Measurements from ENCODE around the gene SETBP1.

The SETBP1 gene

DNA sequence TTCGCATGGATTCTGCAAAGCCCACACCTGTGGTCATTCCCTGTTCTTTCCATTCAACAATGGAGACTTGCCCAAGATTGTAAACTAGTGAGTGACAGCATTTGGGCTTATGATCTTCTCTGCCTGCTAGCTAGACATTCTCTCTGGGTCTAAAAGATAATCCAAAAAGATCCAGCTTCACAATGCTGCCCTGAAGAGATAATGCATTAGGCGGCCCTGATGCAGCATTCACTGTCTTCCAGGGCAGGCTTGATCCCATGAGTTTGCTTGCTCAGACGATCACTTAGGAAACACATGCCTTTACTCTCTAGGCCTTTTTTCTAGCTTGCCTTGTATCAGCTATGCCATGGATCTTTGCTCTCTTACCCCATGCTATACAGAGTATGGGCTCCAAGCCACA is 196.1 kb downstream of the SETBP1 start:
- H3K4me1 ChIP-seq (ENCODE audit: control insufficient read depth, insufficient read depth, low read length), result no peaks in the 10 kb centered on the region
- no peaks in the 10 kb centered on the region for H3K36me3 ChIP-seq (ENCODE audit: insufficient read depth, low read length)
- H3K4me3 ChIP-seq (ENCODE audit: low read length), result no peak overlapping the region
- H3K9ac ChIP-seq (ENCODE audit: low read depth, low read length), result no peak overlapping the region
- H3K4me2 ChIP-seq (ENCODE audit: low read length), result no peak overlapping the region
- H3K9me3 ChIP-seq (replicated peaks; ENCODE audit: low read length), result no peaks in the 10 kb centered on the region
- no peaks in the 10 kb centered on the region for H3K27me3 ChIP-seq (ENCODE audit: control insufficient read depth, insufficient read depth, low read length)

DNA sequence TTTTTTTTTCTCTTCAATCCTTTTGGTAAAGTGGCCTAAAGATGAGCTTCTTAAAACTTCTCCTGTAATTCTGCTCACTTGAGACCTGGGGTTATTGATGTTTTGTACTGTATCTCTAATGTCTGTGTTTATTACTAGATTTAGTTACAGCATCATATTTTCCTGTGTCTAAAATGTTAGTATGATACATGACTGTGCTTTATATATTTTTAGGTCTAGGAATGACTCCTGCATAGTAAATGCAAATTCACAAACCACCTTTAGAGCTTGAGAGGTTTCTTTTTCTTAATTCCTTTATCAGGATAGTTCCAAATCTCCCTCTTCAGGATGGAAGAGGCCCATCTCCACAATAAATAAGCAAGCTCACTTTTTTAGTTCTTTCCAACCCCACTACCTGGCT is 197.6 kb downstream of the SETBP1 start:
- no peaks in the 10 kb centered on the region for H3K9me3 ChIP-seq (replicated peaks; ENCODE audit: low read length)
- no peaks in the 10 kb centered on the region for H3K27me3 ChIP-seq (ENCODE audit: control insufficient read depth, insufficient read depth, low read length)
- H3K4me1 ChIP-seq (ENCODE audit: control insufficient read depth, insufficient read depth, low read length), result no peaks in the 10 kb centered on the region
- H3K4me3 ChIP-seq (ENCODE audit: low read length), result no peak overlapping the region
- no peak overlapping the region for H3K4me2 ChIP-seq (ENCODE audit: low read length)
- no peaks in the 10 kb centered on the region for H3K36me3 ChIP-seq (ENCODE audit: insufficient read depth, low read length)
- no peak overlapping the region for H3K9ac ChIP-seq (ENCODE audit: low read depth, low read length)

DNA sequence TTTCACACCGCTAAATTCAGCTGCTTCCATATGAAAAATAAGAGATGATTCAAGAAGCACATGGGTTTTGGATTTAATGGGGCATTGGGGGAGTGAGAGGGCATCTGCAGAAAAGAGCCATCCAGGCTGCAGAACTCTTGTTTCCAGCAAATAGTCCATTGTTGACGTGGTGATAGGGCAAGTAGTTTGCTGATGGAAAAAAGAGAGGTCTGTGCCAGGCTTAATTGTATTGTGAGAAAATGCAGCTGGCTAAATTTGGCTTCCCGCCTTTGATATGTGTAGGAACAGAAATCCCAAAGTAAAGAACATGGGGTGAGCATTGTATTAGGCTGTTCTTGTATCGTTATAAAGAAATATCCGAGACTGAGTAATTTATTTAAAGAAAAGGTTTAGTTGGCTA is 199.5 kb downstream of the SETBP1 start:
- no peak overlapping the region for H3K4me3 ChIP-seq (ENCODE audit: low read length)
- no peak overlapping the region for H3K9ac ChIP-seq (ENCODE audit: low read depth, low read length)
- H3K4me2 ChIP-seq (ENCODE audit: low read length), result no peak overlapping the region
- no peaks in the 10 kb centered on the region for H3K9me3 ChIP-seq (replicated peaks; ENCODE audit: low read length)
- no peaks in the 10 kb centered on the region for H3K36me3 ChIP-seq (ENCODE audit: insufficient read depth, low read length)
- no peaks in the 10 kb centered on the region for H3K4me1 ChIP-seq (ENCODE audit: control insufficient read depth, insufficient read depth, low read length)
- no peaks in the 10 kb centered on the region for H3K27me3 ChIP-seq (ENCODE audit: control insufficient read depth, insufficient read depth, low read length)

DNA sequence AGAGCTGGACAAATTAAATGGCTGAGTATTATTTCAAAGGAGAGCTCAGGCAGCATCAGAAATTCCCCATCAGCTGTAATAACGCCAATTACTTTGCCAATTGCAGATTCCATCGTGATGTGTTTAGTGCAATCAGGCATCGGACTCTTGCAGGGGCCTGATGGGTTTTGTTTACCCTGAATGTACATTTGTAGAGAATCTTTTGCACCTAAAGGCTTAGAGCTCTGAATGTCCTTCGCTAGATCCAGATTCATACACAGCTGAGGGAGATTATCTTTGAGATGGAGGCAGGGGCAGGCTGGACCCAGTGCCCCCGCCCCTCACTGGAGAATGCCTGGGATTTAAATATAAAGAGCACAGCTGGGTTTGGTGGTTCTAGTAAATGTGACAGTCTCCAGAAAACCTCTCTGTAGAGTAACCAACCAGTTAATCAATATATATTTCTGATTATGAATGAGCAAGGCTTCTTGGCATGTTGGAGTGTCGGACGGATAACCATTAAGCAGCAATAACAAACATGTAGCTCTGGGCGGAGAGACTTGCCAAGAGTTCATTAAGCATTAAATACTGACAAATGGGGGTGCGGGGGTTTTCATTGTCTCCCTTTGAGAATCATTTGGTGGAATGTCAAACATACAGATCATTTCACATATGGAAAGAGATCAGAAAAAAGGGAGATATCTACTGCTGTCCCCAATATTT is 200.9 kb downstream of the SETBP1 start:
- Histone ChIP-seq H3K4me1 (ENCODE audit: control insufficient read depth, insufficient read depth, low read length) (no peaks in the 10 kb centered on the region), H3K4me2 (ENCODE audit: low read length) (no peak overlapping the region), H3K4me3 (ENCODE audit: low read length) (no peak overlapping the region), H3K27me3 (ENCODE audit: control insufficient read depth, insufficient read depth, low read length) (no peaks in the 10 kb centered on the region), H3K36me3 (ENCODE audit: insufficient read depth, low read length) (no peaks in the 10 kb centered on the region), H3K9me3 (replicated peaks; ENCODE audit: low read length) (no peaks in the 10 kb centered on the region), H3K9ac (ENCODE audit: low read depth, low read length) (no peak overlapping the region)

DNA sequence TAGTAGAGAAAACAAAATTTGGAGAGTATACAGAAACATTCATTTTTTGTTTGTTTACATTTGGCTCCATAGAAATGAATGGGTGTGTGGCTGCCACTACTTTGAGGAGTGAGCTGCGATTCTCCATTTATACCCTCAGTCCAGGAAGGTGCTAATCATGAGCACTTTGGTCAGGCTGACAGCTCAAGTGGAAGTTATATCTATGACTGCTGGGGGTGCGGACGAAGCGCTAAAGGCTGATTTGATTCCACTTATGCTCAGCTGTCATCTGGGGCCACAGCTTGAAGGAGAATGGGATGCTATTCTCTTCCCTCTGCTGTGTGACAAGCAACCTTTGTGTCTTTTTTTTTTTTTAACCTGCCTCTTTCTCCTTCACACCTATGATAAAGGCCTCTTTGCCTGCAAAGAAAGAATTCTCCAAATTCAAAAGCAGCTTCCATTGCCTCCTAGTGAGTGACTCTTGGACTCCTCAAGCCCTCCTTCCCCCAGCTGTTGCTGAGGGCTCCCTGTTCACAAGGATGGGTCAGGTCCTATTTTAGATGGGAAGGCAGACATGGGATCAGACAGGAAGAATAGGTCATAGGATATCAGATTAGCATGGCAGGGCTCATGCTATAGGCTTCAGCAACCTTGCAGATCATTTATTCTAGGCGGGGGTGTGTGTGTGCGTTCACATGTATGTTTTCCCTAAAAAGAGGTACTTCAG is 201.6 kb downstream of the SETBP1 start:
- Histone ChIP-seq H3K4me2 (ENCODE audit: low read length) (no peak overlapping the region), H3K36me3 (ENCODE audit: insufficient read depth, low read length) (no peaks in the 10 kb centered on the region), H3K4me3 (ENCODE audit: low read length) (no peak overlapping the region), H3K9ac (ENCODE audit: low read depth, low read length) (no peak overlapping the region), H3K27me3 (ENCODE audit: control insufficient read depth, insufficient read depth, low read length) (no peaks in the 10 kb centered on the region), H3K9me3 (replicated peaks; ENCODE audit: low read length) (no peaks in the 10 kb centered on the region), H3K4me1 (ENCODE audit: control insufficient read depth, insufficient read depth, low read length) (no peaks in the 10 kb centered on the region)

DNA sequence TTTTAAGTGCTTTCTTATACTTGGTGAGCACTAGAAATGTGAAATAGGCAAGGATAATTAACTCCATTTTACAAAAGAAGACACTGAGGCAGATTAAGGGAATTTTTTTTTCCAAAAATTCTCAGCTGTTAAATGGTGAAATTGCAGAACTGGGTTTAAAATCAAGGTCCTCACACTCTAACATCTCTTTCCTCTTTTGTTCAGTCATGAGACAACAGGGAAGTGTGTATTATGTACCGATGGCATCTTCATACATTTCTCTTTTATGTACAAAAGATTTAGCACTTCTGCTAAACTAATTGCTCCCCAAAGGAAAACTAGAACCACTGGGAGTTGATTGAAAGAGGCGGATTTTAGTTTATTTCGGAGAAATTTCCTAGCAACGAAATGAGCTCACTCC is 203.0 kb downstream of the SETBP1 start:
- Histone ChIP-seq H3K4me1 (ENCODE audit: control insufficient read depth, insufficient read depth, low read length) (no peaks in the 10 kb centered on the region), H3K27me3 (ENCODE audit: control insufficient read depth, insufficient read depth, low read length) (no peaks in the 10 kb centered on the region), H3K4me2 (ENCODE audit: low read length) (no peak overlapping the region), H3K36me3 (ENCODE audit: insufficient read depth, low read length) (no peaks in the 10 kb centered on the region), H3K9me3 (replicated peaks; ENCODE audit: low read length) (no peaks in the 10 kb centered on the region), H3K4me3 (ENCODE audit: low read length) (no peak overlapping the region), H3K9ac (ENCODE audit: low read depth, low read length) (no peak overlapping the region)

DNA sequence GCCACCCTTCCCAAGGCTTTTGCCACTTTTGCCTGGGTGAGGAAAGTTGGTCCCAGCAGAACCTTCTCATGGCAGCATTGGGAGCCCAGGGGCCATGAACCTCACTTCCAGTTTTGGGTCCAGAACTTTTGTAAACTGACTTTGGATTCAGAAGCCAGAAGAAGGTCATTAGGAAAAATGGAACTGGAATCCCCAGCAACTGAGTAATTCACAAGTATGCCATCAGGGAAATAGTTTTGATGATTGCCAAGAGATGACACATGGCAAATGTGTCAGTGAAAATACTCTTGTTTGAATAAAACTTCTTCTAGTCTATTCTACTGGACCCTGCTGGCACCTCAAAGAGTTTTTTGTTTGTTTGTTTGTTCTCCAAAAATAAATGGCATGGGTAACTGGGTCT is 203.7 kb downstream of the SETBP1 start:
- Histone ChIP-seq H3K27me3 (ENCODE audit: control insufficient read depth, insufficient read depth, low read length) (no peaks in the 10 kb centered on the region), H3K9me3 (replicated peaks; ENCODE audit: low read length) (no peaks in the 10 kb centered on the region), H3K4me3 (ENCODE audit: low read length) (no peak overlapping the region), H3K4me2 (ENCODE audit: low read length) (no peak overlapping the region), H3K36me3 (ENCODE audit: insufficient read depth, low read length) (no peaks in the 10 kb centered on the region), H3K9ac (ENCODE audit: low read depth, low read length) (no peak overlapping the region), H3K4me1 (ENCODE audit: control insufficient read depth, insufficient read depth, low read length) (no peaks in the 10 kb centered on the region)

DNA sequence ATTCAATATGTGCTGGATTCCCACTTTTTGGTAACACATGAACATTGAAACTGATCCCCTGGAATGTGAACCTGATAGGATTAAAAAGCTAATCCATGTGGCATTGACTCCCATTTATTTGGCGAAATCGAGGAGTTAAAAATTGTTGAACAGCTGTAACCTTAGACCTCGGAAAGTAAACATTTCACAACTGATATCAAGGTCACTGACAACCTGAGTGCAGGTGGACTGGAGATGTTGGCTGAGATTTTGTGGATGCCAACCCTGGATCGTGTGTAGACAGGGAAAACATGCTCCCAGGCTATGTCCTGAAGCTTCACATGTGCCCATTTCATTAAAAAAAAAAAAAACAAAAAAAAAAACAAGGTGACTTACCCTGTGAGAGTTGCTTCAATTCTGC is 204.8 kb downstream of the SETBP1 start:
- H3K9me3 ChIP-seq (replicated peaks; ENCODE audit: low read length), result no peaks in the 10 kb centered on the region
- no peak overlapping the region for H3K4me2 ChIP-seq (ENCODE audit: low read length)
- H3K9ac ChIP-seq (ENCODE audit: low read depth, low read length), result no peak overlapping the region
- no peaks in the 10 kb centered on the region for H3K36me3 ChIP-seq (ENCODE audit: insufficient read depth, low read length)
- H3K4me1 ChIP-seq (ENCODE audit: control insufficient read depth, insufficient read depth, low read length), result no peaks in the 10 kb centered on the region
- no peak overlapping the region for H3K4me3 ChIP-seq (ENCODE audit: low read length)
- no peaks in the 10 kb centered on the region for H3K27me3 ChIP-seq (ENCODE audit: control insufficient read depth, insufficient read depth, low read length)

DNA sequence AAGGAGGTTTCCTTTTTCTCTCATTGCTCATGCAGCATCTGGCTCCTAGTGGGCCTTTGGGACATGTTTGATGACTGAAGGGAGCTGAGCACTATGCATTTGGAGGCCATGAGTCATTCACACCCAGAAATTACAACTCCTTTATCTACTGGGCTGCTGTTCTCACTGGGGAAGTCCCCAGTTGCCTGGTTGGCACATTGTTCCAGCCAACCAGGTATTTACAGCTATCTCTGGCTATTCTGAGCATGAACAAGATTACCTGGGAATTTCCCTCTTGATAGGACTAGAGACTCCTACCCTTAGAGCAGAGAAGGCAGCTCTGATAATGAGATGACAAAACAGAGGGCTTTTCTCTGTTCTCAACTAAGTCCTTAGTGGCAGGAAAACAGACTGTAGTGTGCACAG is 206.5 kb downstream of the SETBP1 start:
- Histone ChIP-seq H3K36me3 (ENCODE audit: insufficient read depth, low read length) (no peaks in the 10 kb centered on the region), H3K9ac (ENCODE audit: low read depth, low read length) (no peak overlapping the region), H3K4me1 (ENCODE audit: control insufficient read depth, insufficient read depth, low read length) (no peaks in the 10 kb centered on the region), H3K9me3 (replicated peaks; ENCODE audit: low read length) (no peaks in the 10 kb centered on the region), H3K27me3 (ENCODE audit: control insufficient read depth, insufficient read depth, low read length) (no peaks in the 10 kb centered on the region), H3K4me2 (ENCODE audit: low read length) (no peak overlapping the region), H3K4me3 (ENCODE audit: low read length) (no peak overlapping the region)

DNA sequence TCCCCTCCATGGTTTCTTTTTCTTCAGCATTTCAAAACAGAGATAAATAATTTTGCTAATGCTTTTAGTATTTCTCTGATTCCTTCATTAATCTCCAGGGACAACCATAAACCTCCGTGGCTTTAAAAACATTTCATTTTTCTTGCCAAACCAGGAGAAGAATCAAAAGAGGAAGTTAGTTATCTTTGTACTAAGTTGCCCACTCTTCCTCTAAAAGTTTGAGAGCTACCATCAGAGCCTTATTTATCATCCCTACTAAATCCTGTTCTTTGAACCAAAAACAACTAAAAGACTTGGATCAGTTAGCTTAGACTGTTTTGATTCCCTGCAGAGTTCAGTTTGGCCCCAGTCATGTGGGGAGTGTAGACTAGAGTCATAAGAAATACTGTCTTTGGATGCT is 208.4 kb downstream of the SETBP1 start:
- H3K9ac ChIP-seq (ENCODE audit: low read depth, low read length), result no peak overlapping the region
- H3K36me3 ChIP-seq (ENCODE audit: insufficient read depth, low read length), result no peaks in the 10 kb centered on the region
- H3K4me3 ChIP-seq (ENCODE audit: low read length), result no peak overlapping the region
- no peaks in the 10 kb centered on the region for H3K9me3 ChIP-seq (replicated peaks; ENCODE audit: low read length)
- H3K27me3 ChIP-seq (ENCODE audit: control insufficient read depth, insufficient read depth, low read length), result no peaks in the 10 kb centered on the region
- no peaks in the 10 kb centered on the region for H3K4me1 ChIP-seq (ENCODE audit: control insufficient read depth, insufficient read depth, low read length)
- no peak overlapping the region for H3K4me2 ChIP-seq (ENCODE audit: low read length)

DNA sequence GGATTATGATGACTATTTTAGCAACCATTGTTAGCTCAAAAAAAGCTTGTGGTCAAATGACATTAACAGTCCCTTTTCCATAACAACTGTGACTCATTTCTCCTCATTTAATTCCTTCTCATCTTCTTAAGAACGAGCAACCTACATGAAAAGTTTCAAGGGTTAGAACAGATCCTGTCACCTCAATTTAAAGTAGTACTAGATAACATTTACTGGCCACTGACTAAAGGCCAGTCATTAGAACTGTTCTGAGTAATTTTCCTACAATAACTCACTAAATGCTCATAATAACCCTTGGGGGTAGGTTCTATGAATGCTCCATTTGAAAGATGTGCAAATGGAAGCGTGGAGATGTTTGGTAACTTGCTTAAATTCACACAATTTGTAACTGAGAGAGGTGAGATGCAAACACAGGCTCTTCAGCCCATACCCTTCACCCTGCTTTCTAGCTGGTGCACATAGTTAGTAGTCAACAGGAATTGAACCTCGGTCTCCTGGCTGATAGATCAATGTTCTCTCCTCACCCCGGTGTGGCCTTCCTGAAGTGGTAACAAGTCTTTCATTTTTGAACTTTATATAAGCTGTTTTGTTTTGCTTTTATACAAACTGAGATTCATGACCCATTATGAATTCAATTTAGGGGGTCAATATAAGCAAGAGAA is 212.5 kb downstream of the SETBP1 start:
- Histone ChIP-seq H3K9ac (ENCODE audit: low read depth, low read length) (no peak overlapping the region), H3K4me2 (ENCODE audit: low read length) (no peak overlapping the region), H3K4me1 (ENCODE audit: control insufficient read depth, insufficient read depth, low read length) (no peaks in the 10 kb centered on the region), H3K4me3 (ENCODE audit: low read length) (no peak overlapping the region), H3K9me3 (replicated peaks; ENCODE audit: low read length) (no peaks in the 10 kb centered on the region), H3K27me3 (ENCODE audit: control insufficient read depth, insufficient read depth, low read length) (no peaks in the 10 kb centered on the region), H3K36me3 (ENCODE audit: insufficient read depth, low read length) (no peaks in the 10 kb centered on the region)

DNA sequence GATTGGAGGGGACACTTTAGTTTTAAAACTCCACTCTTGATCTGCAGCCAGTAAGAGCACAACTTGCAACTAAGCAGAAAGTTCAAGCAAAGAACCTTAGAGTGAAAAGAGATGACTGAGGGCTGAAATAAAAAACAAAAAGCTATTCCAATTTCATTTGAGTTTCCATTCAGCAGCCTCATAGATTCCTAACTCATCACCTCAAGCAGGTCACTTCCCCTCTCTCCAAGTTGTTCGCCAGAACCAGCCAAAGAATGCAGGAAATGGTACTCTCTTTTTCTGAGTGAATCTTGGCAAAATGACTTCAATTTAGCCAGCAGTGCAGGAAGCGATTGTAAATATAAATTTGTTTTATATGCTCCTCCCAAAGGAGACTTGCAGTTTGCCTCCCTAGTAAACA is 213.3 kb downstream of the SETBP1 start:
- Histone ChIP-seq H3K36me3 (ENCODE audit: insufficient read depth, low read length) (no peaks in the 10 kb centered on the region), H3K27me3 (ENCODE audit: control insufficient read depth, insufficient read depth, low read length) (no peaks in the 10 kb centered on the region), H3K9ac (ENCODE audit: low read depth, low read length) (no peak overlapping the region), H3K4me2 (ENCODE audit: low read length) (no peak overlapping the region), H3K4me1 (ENCODE audit: control insufficient read depth, insufficient read depth, low read length) (no peaks in the 10 kb centered on the region), H3K4me3 (ENCODE audit: low read length) (no peak overlapping the region), H3K9me3 (replicated peaks; ENCODE audit: low read length) (no peaks in the 10 kb centered on the region)

Measured in skeletal muscle satellite cell (primary cell).